Activated CD8-positive, alpha-beta memory T cell treated with anti-CD3 and anti-CD28 coated beads for 48 hours (primary cell): ENCODE results near the gene AGPAT4.
A peak's percentile ranks its signal among the peaks of the same experiment; 100 is the strongest.

Experiments used
- DNase-seq, 3 experiments: peaks; one replicate each; pipeline ENCODE4 v3.0.0-alpha.2; 2020; ENCODE audit warnings: low read depth in 2 of 3, low spot score in 2 of 3

The AGPAT4 gene

GRCh38 chr6:161290751-161291150, 16.9 kb upstream of the AGPAT4 start:
- no peak for DNase-seq

- DNase-seq, result no peak
Measured at GRCh38 chr6:161284653-161285052, 10.8 kb upstream of the AGPAT4 start.

DNA sequence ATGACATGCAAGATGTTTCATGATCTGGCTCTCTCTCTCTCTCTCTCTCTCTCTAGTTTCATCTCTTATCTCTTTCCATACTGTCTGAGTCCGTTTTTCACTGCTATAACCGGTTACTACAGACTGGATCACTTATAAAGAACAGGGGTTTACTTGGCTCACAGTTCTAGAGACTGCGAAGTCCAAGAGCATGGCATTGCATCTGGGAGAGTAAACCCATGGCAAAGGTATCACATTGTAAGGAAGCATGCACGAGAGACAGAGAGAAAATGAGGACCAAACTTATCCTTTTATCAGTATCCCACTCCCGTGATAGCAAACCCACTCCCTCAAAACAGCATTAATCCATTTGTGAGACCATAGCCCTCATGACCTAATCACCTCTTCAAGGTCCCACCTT, 7.2 kb upstream of the AGPAT4 start:
- DNase-seq, result no peak

DNA sequence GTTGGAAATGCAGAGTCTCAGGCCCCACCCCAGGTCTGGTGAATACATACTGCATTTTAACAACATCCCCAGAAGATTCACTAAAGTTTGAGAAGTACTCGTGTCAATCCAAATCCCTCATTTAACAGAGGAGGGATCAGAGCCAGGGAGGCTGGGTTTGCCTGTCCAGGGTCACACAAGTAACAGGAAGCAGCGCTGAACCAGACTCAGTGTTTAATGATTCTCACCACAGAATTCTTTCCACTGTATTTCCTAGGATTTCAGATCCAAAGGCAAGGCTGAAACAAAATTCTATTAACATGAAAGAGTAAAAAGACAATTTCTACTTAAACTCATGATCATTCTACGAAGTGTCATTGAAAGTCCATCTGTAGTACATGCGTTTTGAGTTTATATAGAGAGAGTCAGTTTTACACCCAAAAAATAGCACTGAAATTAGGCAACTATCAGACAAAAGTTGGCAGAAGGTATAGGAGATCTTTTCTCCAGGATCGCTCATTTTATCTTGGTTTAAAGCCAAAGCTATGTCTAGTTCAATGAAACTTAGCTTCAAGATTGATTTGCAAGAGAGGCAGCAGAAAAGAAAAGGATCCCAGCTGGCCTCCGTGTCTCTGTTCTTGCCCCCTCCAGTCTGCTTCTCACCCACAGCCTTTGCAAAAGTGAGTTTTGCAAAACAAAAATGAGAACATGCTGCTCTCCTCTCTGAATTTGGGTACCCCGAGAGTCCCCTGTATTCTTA, 6.0 kb upstream of the AGPAT4 start:
- DNase-seq, result no peak

DNA sequence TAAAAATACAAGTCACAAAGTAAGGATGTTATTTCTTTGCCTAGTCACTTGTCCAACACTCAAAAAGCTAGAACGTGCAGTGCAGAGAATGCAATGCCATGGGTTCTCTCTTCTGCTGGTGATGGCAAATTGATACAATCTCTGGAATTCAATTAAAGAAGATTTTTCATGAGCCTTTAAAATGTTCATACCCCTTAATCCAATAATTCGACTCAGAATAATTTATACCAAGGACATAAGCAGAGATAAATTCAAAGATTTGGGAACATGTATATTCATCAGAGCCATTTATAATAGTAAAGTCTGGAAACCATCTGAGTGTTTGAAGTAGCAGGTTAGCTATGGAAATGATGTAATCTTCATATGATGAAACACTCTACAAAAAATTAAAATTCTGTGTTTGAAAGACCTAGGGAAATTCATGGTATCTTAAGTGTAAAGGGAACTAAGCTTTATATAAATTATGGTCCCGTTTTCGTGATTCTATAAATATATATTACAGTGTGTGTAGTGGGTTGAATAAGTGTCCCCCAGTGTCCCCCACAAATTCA, 2.8 kb upstream of the AGPAT4 start:
- DNase-seq, result no peak

GRCh38 chr6:161274898-161275297, 1.0 kb upstream of the AGPAT4 start:
- DNase-seq, result no peak

GRCh38 chr6:161274488-161274858, 612 bp upstream of the AGPAT4 start:
- no peak for DNase-seq

- DNase-seq, result peak in 2 of 3 experiments; percentile 2 to 5
Measured at GRCh38 chr6:161273274-161273751, 548 bp downstream of the AGPAT4 start.

GRCh38 chr6:161272635-161273273, 1.1 kb downstream of the AGPAT4 start:
- DNase-seq, result no peak

GRCh38 chr6:161271343-161272030, 2.4 kb downstream of the AGPAT4 start:
- DNase-seq, result no peak

GRCh38 chr6:161270116-161270515, 3.7 kb downstream of the AGPAT4 start:
- no peak for DNase-seq

GRCh38 chr6:161269310-161269709, 4.6 kb downstream of the AGPAT4 start:
- DNase-seq, result no peak

DNA sequence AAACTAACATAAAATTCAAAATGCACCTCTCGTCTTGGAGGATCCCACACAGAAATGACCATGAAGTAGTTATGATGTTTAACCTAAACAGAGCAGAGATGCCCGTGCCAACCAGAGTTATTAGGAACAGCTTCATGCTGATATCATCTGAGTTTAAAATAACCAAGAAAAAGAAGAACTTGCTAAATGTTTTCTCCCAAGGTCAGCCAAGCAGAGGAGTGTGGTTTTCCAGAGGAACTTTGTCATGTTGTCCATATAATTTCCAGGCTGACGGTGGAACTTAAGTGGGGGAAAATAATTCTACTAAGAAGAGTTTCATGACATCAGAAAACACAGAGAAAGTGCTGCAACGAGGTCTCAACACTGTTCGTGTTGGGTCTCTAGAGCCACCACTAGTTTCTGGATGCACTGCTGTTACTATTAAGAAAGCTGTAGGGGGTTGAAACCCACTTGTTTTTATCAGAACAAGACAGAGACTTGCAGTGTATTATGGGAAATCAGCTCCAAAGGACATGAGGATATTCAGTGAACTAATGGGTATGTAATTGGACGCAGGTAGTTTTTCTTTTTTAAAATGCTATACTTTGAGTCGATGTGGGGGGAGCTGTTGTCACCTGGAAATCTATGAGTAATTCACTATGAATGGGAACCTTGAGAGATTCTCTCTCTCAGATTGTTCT, 5.2 kb downstream of the AGPAT4 start:
- DNase-seq, result no peak

- no peak for DNase-seq
Measured at GRCh38 chr6:161266513-161267230, 7.2 kb downstream of the AGPAT4 start.

DNA sequence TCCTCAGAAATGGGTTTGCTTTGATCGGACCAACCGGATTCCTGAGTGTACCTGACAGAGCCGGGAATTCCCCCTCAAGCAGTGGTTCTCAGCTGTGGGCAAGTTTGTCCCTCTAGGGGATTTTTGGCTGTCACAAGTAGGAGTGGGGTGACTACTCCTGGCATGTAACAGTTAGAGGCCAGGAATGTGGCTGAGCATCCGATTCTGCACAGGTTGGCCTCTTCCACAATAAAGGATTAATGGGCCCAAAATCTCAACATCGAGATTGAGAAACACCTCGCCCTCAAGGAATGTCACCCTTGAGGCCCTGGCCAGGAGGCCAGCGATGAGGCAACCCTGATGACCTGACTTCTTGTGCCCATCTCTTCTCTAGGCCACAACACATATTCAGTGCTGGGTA, 7.9 kb downstream of the AGPAT4 start:
- DNase-seq, result no peak

GRCh38 chr6:161265554-161265953, 8.3 kb downstream of the AGPAT4 start:
- DNase-seq, result no peak

- DNase-seq, result no peak
Measured at GRCh38 chr6:161264181-161264580, 9.7 kb downstream of the AGPAT4 start.

DNA sequence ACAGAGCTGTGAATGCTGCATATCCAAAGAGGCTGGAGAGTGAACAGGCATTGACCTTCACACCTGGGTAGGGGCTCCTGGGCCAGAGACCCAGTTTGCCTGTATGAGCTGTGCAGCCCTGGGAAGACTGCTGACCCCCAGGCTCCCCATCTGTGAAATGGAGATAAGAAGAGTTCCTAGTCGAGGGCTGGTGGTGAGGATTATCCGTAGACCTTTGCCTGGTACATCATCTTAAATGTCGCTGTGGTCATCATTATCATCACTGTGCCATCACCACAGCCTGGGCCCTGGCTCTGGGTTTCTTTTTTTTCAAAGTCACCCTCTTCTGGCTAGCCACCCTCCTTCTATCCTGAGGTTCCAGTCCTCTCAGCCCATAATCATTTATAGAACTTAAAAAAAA, 12.0 kb downstream of the AGPAT4 start:
- DNase-seq, result no peak

- no peak for DNase-seq
Measured at GRCh38 chr6:161261325-161261724, 12.5 kb downstream of the AGPAT4 start.

GRCh38 chr6:161259302-161259701, 14.6 kb downstream of the AGPAT4 start:
- DNase-seq, result no peak
